Pancreas (tissue), 10 donors: ENCODE results near the gene PDE2A. TPM values are rescaled to one million over a fixed set of nuclear protein-coding genes. Genes with fewer than 3 reads are reported as not detected.

Source experiments
- ATAC-seq, 4 donors: fragments of 200-7000 bp; cut with Tn5 transposase; one replicate each; pipeline versions ENCODE4 v1.8.0 to v1.9.1; 2020; ENCODE audit warnings: mild to moderate bottlenecking in 4 of 4, moderate library complexity in 4 of 4
- DNase-seq, 6 donors: peaks; one replicate each; pipeline ENCODE4 v3.0.0-alpha.2; 2020
- FAIRE-seq: peaks from 2 replicates; lab custom pipeline; 2012; peaks lifted over from hg19 to GRCh38; lab: Jason Lieb, UNC
- H3K27ac ChIP-seq, 4 donors: fragments of 200-600 bp; sonication (generic); 1 replicate in 3 of 4; 2 replicates in 1 of 4; pipeline versions ENCODE4 v1.5.0 to v1.8.0; 2020
- H3K27me3 ChIP-seq, 4 donors: fragments of 200-600 bp; one replicate each; pipeline ENCODE4 v1.8.0; 2021
- H3K36me3 ChIP-seq, 3 donors: fragments of 200-600 bp; sonication (generic) in 1 of 3; one replicate each; pipeline versions ENCODE4 v1.5.0 to v1.8.0; 2020 to 2021
- H3K4me1 ChIP-seq, 3 donors: fragments of 200-600 bp; one replicate each; pipeline ENCODE4 v1.8.0; 2021
- H3K4me3 ChIP-seq, 4 donors: fragments of 200-600 bp; sonication (generic) in 2 of 4; one replicate each; pipeline versions ENCODE4 v1.5.0 to v1.8.0; 2020 to 2021
- H3K9me3 ChIP-seq, 4 donors: fragments of 200-600 bp; one replicate each; pipeline ENCODE4 v1.8.0; 2021
- WGBS, 2 donors: extraction: QIAGEN DNeasy Blood & Tissue Kit; methylation state at CpG; one replicate each; pipeline ENCODE4 v1.1.7; 2013; 5-methylcytosine and 5-hydroxymethylcytosine counted together
- intact Hi-C, 3 donors: fragments of 100-400 bp; cut with DNase I; formaldehyde crosslinking; loops; one replicate each; pipeline versions ENCODE4 v1.11.1 to v1.14.2; 2022
- polyA plus RNA-seq, 2 donors: library from polyadenylated mRNA; stranded (reverse); fragments of 200-250 nt; gene quantifications; one replicate each; pipeline ENCODE4 v1.2.3, GENCODE V29; 2013
- total RNA-seq, 6 donors: library from RNA; stranded (reverse); fragmentation: NEBNext Ultra II Directional in 4 of 6; extraction: Animal tissue kit (Norgen Biotek cat#: 25700) in 4 of 6; gene quantifications; one replicate each; pipeline versions ENCODE4 v1.2.1 to v1.2.4, GENCODE V29; 2021 to 2023
- TF ChIP-seq, protein P1 (sequence below), 4 donors: fragments of 200-600 bp; sonication (generic) in 3 of 4; IDR thresholded peaks; one replicate each; pipeline versions ENCODE4 v1.5.0 to v1.8.0; 2021; ENCODE audit warnings: antibody characterized with exemption in 4 of 4
- donor health status: healthy with polysubstance abuse.
- donor health status: DM: no; HTN: no; CAD: no; lungs with moderate emphysema.
- donor health status: DM: no; HTN: no; CAD: no.
- donor health status: control.
- donor health status: control.
- donor health status: Bipolar disorder and iron deficiency.
- donor health status: DM: yes; HTN: yes; CAD: no.
- donor health status: DM: no; HTN: no; CAD: no.
- donor health status: DM: no; HTN: no; CAD: no.
- donor health status: DM: yes; HTN: yes; CAD: no.

Gene PDE2A
- total and polyA plus RNA-seq, 8 donors: 2.1 to 16.3 (median 4.1) TPM

DNA sequence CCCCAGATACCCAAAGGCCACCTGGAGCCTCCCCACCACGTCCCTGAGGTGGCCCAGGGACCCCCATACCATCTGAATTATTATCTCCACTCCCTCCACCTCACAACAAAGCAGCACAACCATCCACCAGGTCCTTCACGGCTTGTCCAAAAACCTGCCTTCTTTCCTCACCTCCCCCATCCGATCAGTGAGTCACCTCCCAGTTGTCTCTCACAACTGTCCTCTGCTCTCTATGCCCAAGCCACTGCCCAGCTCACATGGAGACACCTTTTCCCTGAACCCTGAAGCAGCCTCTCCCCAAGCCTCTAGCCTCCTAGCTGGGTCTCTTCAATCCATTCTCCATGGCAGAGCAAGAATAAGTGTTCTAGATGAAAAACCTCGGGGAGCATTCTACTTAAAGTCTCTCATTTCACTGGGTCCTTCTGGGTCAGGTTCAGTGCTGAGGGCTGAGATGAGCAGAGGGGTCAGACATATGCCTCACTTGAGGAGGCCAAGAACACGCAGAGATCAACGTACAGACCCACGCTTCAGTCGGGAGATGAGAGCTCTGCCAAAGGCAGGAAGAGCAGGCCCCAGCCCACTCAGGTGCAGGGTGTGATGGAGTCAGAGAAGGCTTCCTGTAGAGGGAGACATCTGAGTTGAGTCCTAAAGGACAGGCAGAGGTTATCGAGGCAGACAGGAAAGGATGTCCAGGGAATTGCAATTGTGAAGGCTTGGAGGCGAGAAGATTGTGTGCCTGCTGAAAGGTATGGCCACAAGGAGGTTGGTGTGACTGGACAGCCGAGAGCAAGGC is 74.7 kb downstream of the PDE2A start:
- H3K4me1 ChIP-seq: no peaks in the 10 kb centered on the region
- no peak for DNase-seq
- WGBS, 2 donors: 73 to 75% methylated on average over 11 of the region's 11 CpGs
- TF ChIP-seq, protein P1, sequence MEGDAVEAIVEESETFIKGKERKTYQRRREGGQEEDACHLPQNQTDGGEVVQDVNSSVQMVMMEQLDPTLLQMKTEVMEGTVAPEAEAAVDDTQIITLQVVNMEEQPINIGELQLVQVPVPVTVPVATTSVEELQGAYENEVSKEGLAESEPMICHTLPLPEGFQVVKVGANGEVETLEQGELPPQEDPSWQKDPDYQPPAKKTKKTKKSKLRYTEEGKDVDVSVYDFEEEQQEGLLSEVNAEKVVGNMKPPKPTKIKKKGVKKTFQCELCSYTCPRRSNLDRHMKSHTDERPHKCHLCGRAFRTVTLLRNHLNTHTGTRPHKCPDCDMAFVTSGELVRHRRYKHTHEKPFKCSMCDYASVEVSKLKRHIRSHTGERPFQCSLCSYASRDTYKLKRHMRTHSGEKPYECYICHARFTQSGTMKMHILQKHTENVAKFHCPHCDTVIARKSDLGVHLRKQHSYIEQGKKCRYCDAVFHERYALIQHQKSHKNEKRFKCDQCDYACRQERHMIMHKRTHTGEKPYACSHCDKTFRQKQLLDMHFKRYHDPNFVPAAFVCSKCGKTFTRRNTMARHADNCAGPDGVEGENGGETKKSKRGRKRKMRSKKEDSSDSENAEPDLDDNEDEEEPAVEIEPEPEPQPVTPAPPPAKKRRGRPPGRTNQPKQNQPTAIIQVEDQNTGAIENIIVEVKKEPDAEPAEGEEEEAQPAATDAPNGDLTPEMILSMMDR (IDR thresholded peaks at IDR 0.05): no peak
- ATAC-seq: no peak
- intact Hi-C loops: loop anchor here in 1 of 3 donors (5.0 kb wide), 1 partner anchor 48 kb away; no protein-coding TSS in a partner anchor
- no peaks in the 10 kb centered on the region for H3K36me3 ChIP-seq
- FAIRE-seq: no peak
- H3K27me3 ChIP-seq: no peaks in the 10 kb centered on the region
- H3K4me3 ChIP-seq: no peak overlapping the region
- no peak overlapping the region for H3K27ac ChIP-seq
- no peaks in the 10 kb centered on the region for H3K9me3 ChIP-seq

DNA sequence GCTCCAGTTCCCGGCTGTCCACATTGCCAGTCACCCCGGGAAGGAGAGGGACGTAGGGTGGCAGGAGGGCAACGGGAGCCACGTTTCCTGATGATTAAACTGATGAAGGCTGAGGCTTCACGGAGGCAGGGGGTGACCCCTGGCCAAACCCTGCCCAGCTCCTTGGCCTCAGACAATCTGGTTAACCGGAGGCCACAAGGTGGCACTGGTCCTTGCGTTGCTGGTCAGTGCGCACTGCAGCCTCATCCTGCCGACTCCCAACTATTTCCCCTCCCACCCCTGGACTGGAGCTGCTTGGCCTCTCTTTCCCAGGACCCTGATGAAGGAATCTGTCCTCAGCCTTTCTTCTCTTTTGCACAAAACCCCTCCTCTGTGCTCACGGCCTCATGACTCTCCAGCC is 75.3 kb downstream of the PDE2A start:
- intact Hi-C loops: loop anchor here in 1 of 3 donors (5.0 kb wide), 1 partner anchor 48 kb away; no protein-coding TSS in a partner anchor
- H3K27me3 ChIP-seq: no peaks in the 10 kb centered on the region
- no peaks in the 10 kb centered on the region for H3K9me3 ChIP-seq
- no peak for FAIRE-seq
- DNase-seq: no peak
- TF ChIP-seq, protein P1 (IDR thresholded peaks at IDR 0.05): peak in 1 of 4 donors; percentile 21
- no peak overlapping the region for H3K27ac ChIP-seq
- ATAC-seq: peak in 3 of 4 donors; percentile 66 to 76 (median 71)
- no peaks in the 10 kb centered on the region for H3K4me1 ChIP-seq
- H3K4me3 ChIP-seq: no peak overlapping the region
- 24 to 26% methylated on average over 11 of the region's 11 CpGs for WGBS, 2 donors
- no peaks in the 10 kb centered on the region for H3K36me3 ChIP-seq

DNA sequence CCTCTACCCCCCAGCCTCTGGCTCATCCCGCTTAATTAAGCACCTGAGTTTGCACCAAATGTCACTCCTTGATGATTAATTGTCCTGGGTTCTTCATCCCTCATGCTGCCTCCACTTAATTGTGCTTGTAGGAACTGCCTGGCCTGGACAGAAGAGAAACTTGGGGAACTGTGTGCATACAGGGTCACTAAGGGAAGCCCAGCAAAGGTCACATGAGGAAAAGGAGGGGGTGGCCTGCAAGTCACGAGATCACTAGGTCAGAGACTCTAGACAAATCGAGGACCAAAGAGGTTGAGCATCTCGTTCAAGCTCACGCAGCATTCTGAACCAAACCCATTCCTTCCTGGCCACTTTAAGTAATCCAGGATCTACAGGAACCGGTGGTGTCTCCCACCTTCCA is 75.8 kb downstream of the PDE2A start:
- Histone ChIP-seq H3K4me3 (no peak overlapping the region), H3K27me3 (no peaks in the 10 kb centered on the region), H3K27ac (no peak overlapping the region), H3K9me3 (no peaks in the 10 kb centered on the region), H3K4me1 (no peaks in the 10 kb centered on the region), H3K36me3 (no peaks in the 10 kb centered on the region)
- ATAC-seq (peak in 1 of 4 donors; percentile 58), FAIRE-seq (no peak), DNase-seq (no peak)
- WGBS, 2 donors: 43 to 66% methylated on average over 6 of the region's 6 CpGs
- TF ChIP-seq, protein P1 (IDR thresholded peaks at IDR 0.05): no peak
- intact Hi-C loops: loop anchor here in 1 of 3 donors (5.0 kb wide), 1 partner anchor 49 kb away; no protein-coding TSS in a partner anchor

DNA sequence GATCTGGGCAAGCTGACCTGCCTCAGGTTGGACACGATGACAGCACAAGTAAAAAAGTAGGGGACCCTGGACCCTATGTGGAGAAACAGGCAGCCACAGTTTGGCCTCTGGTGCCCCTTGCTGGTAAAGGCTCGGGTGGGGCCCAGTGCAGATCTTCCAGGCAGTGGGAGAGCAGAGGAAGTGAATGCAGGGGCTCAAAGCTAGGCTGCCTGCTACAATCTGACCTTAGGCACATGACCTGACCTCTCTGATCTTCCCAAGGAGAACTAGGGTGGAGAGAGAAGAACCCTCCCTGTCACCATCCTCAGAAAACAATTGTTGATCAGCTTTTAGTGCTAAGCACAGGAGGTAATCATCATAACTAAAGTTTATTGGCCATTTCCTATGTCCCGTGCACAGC is 76.5 kb downstream of the PDE2A start:
- FAIRE-seq (no peak), ATAC-seq (no peak), DNase-seq (no peak)
- Histone ChIP-seq H3K4me3 (no peak overlapping the region), H3K9me3 (no peaks in the 10 kb centered on the region), H3K4me1 (no peaks in the 10 kb centered on the region), H3K27me3 (no peaks in the 10 kb centered on the region), H3K27ac (no peak overlapping the region), H3K36me3 (no peaks in the 10 kb centered on the region)
- intact Hi-C loops: loop anchor here in 1 of 3 donors (5.0 kb wide), 1 partner anchor 50 kb away; no protein-coding TSS in a partner anchor
- WGBS, 2 donors: 49 to 63% methylated on average over 3 of the region's 3 CpGs
- TF ChIP-seq, protein P1 (IDR thresholded peaks at IDR 0.05): no peak

DNA sequence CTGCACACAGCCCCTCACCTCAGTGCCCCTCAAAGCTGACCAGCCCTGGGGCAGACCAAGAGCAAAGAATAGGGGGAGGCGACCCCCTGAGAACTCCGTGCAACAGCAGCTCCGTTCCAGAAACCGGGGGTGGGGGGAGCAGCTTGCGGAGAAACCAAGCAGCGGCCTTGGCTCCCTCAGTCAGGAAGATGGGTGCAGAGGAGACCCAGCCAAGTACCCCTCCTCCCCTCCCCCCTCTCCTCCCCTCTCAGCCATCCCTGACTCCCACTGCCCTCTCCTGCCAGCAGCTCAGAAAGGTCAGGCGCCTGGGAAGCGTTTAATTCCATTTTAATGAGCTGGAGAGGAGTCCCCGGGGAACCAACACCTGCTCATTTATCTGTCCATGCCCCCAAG is 78.9 kb downstream of the PDE2A start:
- TF ChIP-seq, protein P1 (IDR thresholded peaks at IDR 0.05): no peak
- no peak for FAIRE-seq
- whole genome bisulfite sequencing, 2 donors: 49 to 60% methylated on average over 9 of the region's 9 CpGs
- H3K4me1 ChIP-seq: no peaks in the 10 kb centered on the region
- no peak for DNase-seq
- H3K27ac ChIP-seq: no peak overlapping the region
- no peak for ATAC-seq
- H3K27me3 ChIP-seq: no peaks in the 10 kb centered on the region
- intact Hi-C loops: loop anchor here in 1 of 3 donors (5.0 kb wide), 1 partner anchor 52 kb away; no protein-coding TSS in a partner anchor
- no peak overlapping the region for H3K4me3 ChIP-seq
- H3K36me3 ChIP-seq: no peaks in the 10 kb centered on the region
- no peaks in the 10 kb centered on the region for H3K9me3 ChIP-seq
